ENCODE data around the gene HMGA1.

- no peak for TF ChIP-seq CTCF (IDR thresholded peaks at IDR 0.05)
- no peak for TF ChIP-seq SOX15 (CRISPR knock-in tag; IDR thresholded peaks at IDR 0.05)
- TF ChIP-seq JUN (CRISPR knock-in tag; IDR thresholded peaks at IDR 0.05), result no peak
- TF ChIP-seq SP1 (CRISPR knock-in tag; conservative IDR thresholded peaks at IDR 0.05), result no peak
- no peak for TF ChIP-seq NFYB (CRISPR knock-in tag; conservative IDR thresholded peaks at IDR 0.05; ENCODE audit: low read depth)
- no peak for TF ChIP-seq MLX (CRISPR knock-in tag; IDR thresholded peaks at IDR 0.05)
- no peak for TF ChIP-seq ZBTB43 (CRISPR knock-in tag; IDR thresholded peaks at IDR 0.05)
- TF ChIP-seq CREB1 (CRISPR knock-in tag; IDR thresholded peaks at IDR 0.05), result no peak
- TF ChIP-seq ESRRA (CRISPR knock-in tag; IDR thresholded peaks at IDR 0.05; ENCODE audit: borderline replicate concordance), result no peak
- TF ChIP-seq CREM (CRISPR knock-in tag; IDR thresholded peaks at IDR 0.05), result no peak
- no peak for TF ChIP-seq RELA (CRISPR knock-in tag; IDR thresholded peaks at IDR 0.05; ENCODE audit: borderline replicate concordance)
Measured at GRCh38 chr6:34205916-34206315, 30.8 kb upstream of the HMGA1 start.

All from WTC11 (cell line).